Bronchial epithelial cell (primary cell): Measurements from ENCODE around the gene PGM1. TPM values are rescaled to one million over a fixed set of nuclear protein-coding genes. Genes with fewer than 3 reads are reported as not detected.

ENCODE experiments used
- DNase-seq: peaks from one replicate; pipeline ENCODE4 v3.0.0-alpha.2; 2010; ENCODE audit warnings: low read depth
- FAIRE-seq: peaks from 2 replicates; lab custom pipeline; 2011; peaks lifted over from hg19 to GRCh38; lab: Jason Lieb, UNC
- H3K27me3 ChIP-seq: 2 replicates; pipeline ENCODE4 v1.5.1; 2011; ENCODE audit warnings: low read length; ENCODE audit not compliant: control insufficient read depth, insufficient read depth
- H3K36me3 ChIP-seq: 2 replicates; pipeline ENCODE4 v1.5.1; 2011; ENCODE audit warnings: low read length; ENCODE audit not compliant: control insufficient read depth, insufficient read depth
- H3K4me3 ChIP-seq: 2 replicates; pipeline ENCODE4 v1.5.1; 2011; ENCODE audit warnings: mild to moderate bottlenecking, low read depth, low read length, control low read depth
- total RNA-seq: library from RNA; depleted of rRNA; stranded (reverse); fragments of >200 nt; gene quantifications from 2 replicates; pipeline ENCODE4 v1.2.1, GENCODE V29; 2014
- TF ChIP-seq, protein P1 (sequence below): IDR thresholded peaks from 2 replicates; pipeline ENCODE4 v1.5.1; 2011; ENCODE audit warnings: mild to moderate bottlenecking, moderate library complexity, low read length, control low read depth, inconsistent platforms; ENCODE audit not compliant: insufficient read depth, severe bottlenecking

Gene PGM1
- total RNA-seq, 1 donor from 2014 or later = 69.2 TPM

DNA sequence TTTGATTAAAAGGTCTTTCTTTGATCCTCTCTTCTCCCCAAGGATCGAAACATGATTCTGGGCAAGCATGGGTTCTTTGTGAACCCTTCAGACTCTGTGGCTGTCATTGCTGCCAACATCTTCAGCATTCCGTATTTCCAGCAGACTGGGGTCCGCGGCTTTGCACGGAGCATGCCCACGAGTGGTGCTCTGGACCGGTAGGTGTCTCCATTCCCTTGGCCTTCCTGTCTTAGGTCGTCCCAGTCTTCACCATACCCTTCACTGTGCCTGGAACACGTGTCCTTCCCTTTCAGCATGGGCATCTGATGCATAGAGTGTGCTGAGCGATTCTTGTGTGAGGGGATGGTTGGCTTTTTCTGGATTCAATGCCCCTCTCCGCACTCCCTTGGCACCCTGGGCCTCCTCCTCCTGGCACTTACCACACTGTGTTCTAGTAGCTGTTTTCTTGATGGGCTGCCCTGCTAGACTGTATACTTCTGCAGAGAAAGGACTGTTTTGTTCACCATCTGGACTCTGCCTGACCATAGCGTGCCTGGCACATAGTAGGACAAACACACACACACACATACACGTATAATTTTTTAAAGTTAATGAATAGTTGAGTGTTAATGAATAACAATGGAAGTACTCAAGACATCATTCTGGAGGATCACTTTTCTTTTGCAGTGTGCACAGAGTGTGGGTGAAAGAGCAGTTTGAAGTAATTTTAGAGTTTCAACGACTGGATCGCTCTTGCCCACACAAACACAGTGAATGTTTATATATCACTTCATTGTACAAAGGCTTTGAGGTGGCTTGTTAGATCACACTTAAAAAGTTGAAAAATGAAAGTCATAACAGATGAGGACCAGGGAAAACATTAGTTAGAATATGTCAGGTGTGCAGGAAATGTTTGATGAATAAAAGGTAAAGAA lies 43.2 kb downstream of the PGM1 start:
- FAIRE-seq = no peak
- peaks cover 18% of the 10 kb centered on the region for H3K36me3 ChIP-seq
- TF ChIP-seq, protein P1, sequence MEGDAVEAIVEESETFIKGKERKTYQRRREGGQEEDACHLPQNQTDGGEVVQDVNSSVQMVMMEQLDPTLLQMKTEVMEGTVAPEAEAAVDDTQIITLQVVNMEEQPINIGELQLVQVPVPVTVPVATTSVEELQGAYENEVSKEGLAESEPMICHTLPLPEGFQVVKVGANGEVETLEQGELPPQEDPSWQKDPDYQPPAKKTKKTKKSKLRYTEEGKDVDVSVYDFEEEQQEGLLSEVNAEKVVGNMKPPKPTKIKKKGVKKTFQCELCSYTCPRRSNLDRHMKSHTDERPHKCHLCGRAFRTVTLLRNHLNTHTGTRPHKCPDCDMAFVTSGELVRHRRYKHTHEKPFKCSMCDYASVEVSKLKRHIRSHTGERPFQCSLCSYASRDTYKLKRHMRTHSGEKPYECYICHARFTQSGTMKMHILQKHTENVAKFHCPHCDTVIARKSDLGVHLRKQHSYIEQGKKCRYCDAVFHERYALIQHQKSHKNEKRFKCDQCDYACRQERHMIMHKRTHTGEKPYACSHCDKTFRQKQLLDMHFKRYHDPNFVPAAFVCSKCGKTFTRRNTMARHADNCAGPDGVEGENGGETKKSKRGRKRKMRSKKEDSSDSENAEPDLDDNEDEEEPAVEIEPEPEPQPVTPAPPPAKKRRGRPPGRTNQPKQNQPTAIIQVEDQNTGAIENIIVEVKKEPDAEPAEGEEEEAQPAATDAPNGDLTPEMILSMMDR = no peak

DNA sequence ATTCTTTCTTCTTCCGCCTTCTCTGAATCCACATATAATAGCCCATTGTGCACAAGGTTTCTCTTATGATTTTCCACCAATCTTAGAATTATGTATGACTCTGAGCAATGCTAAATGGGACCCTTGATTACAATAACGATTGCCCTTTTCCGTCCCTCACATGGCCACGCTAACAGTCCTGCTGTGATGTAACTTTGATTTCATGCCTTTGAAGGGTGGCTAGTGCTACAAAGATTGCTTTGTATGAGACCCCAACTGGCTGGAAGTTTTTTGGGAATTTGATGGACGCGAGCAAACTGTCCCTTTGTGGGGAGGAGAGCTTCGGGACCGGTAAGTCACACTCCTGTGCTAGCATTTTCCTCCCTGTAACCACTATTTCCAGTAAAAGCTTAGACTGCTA lies 45.3 kb downstream of the PGM1 start:
- DNase-seq (no peak), FAIRE-seq (no peak)
- TF ChIP-seq, protein P1 = no peak
- Histone ChIP-seq H3K4me3 (no peak overlapping the region), H3K27me3 (no peaks in the 10 kb centered on the region), H3K36me3 (peaks cover 12% of the 10 kb centered on the region)

More for the DNA sequence above, 43.2 kb downstream of the PGM1 start:
- no peak for DNase-seq
- H3K4me3 ChIP-seq = no peak overlapping the region
- no peaks in the 10 kb centered on the region for H3K27me3 ChIP-seq

DNA sequence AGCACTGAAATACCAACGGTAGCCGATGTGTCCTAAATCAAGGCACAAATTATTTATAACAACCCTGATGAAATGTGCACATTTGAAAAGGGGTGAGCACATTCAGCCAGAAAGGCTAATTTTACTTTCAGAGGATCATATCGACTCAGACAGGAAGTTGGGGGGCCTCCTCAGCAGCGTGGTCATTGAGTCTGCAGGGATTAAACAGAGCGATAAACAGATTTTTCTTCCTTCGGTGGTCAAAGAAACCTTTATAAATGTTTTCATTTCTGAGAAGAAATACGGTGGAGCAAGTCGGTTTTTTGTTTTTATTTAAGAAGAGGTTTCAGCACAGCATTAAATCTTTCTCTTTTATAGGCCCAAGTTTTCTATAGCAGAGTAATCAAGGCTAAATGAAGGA lies 45.7 kb downstream of the PGM1 start:
- no peaks in the 10 kb centered on the region for H3K27me3 ChIP-seq
- H3K4me3 ChIP-seq = no peak overlapping the region
- DNase-seq = no peak
- H3K36me3 ChIP-seq = peaks cover 12% of the 10 kb centered on the region
- TF ChIP-seq, protein P1 = no peak
- no peak for FAIRE-seq

DNA sequence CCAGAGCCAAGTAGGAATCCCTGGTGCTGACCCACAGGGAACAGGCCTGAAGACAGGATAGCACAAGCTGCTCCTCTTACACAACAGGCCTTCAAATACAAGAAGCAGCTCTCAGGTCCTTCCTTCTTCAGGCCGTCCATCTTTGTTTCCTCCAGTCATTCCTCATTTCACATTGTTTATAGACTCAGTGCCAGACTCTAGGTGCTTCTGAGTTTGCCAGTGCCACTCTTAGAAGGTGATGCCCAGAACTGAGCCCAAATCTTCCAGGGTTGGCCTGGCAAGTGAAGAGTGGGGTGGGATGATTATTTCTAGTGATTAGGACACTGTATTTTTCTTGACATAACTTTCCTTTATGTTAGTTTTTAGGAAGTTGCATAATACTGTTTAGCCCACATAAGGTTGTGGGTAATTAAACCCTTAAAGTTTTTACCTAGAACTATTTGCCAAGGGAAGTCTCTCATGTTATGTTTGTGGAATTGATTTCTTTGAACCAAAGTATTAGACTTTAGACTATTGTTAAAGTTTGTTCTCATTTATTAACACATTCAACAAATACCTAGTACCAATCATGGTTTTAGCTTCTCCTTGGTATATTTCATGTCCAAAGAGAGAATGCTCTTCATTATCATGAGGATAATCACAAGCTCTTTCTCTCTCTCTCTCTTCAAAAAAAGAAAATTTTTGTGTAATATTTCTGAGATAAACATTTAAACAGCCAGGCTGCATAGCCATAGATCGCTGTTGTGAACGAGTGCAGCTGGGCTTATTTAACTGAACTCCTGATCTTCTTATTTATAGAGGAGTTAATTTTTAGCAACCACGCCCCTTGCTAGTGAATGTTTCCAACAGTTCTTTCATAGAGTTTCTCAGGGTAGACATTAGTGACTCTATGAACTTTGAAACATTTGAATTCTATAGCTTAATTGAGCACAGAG lies 47.7 kb downstream of the PGM1 start:
- no peak overlapping the region for H3K4me3 ChIP-seq
- TF ChIP-seq, protein P1 = no peak
- DNase-seq (no peak), FAIRE-seq (no peak)
- no peaks in the 10 kb centered on the region for H3K27me3 ChIP-seq
- H3K36me3 ChIP-seq = peaks cover 12% of the 10 kb centered on the region

DNA sequence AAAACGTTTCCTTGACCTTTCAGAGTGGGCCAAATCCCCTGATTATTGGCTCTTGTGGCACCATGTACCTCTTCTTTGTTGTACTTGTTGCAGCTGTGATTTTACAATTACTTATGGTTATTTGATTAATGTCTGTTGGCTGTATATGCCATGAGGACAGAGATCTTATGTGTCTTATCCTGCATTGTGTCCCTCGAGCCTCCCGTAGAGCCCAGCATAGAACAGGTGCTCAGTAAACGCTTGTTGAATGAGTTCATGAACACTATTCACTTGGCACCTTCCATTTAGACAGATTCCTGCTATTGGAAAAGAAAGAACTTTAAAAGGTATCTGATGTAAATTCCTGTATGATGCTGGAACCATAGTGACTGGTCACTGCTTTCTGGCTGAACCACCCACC lies 48.4 kb downstream of the PGM1 start:
- FAIRE-seq = peak; percentile 79
- DNase-seq = no peak
- Histone ChIP-seq H3K36me3 (peaks cover 9% of the 10 kb centered on the region), H3K4me3 (no peak overlapping the region), H3K27me3 (no peaks in the 10 kb centered on the region)
- TF ChIP-seq, protein P1 = no peak
